GM21360 (cell line): ENCODE results near the gene CAMSAP2.

ENCODE experiments used
- ATAC-seq: cut with Tn5 transposase; IDR thresholded peaks from one replicate; pipeline ENCODE4 v1.9.1; 2021; ENCODE audit warnings: mild to moderate bottlenecking, moderate library complexity; ENCODE audit not compliant: unreplicated experiment

Gene CAMSAP2

DNA sequence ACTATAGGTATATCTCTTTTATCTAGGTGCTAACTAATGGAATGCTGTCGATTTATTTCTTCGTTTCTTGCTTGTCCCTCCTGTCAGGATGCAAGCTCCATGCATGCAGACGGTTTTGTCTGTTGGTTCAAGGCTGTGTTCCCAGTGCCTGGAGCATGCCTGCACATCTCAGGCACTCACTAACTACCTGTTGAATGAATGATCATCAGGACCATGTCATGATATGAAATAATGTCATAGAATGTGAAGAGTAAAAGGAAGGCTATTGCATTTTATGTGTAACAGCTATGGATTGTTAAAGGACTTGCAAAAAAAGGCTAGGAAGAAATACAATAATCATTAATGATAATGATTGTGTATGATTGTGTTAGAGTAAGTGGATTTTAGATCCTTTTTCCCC is 138.3 kb downstream of the CAMSAP2 start:
- ATAC-seq = no peak

DNA sequence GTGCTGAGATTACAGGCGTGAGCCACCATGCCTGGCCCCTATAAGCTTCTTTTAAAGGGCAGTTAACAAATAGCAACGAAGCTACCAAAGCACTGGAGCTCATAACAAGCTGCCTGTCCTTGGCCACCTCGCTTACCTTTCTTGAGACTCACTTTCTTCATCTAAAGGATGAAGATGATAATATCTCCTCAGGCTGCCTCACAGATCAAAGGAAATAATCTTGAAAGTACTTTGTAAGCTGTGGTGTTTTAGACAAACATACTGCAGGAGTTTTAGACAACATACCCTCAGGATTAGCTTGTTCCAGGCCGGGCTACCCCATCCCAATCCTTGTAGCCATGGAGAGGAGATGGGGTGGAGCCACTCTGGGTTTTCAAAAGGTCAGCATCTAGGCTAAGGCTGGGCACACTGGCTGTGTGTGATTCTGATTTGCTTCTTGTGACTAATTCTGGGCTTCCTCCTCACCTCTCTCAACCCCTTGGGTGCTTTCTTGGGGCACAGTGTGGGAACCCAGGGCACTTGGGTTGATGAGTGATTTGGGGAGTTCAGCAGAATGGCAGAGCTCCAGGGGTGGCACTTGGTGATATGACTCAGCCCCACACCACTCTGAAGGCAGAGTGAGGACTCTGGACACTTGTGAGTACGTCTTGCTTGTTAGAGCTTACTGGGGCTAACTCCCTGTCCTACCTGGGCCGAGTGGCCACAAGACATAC is 139.3 kb downstream of the CAMSAP2 start:
- ATAC-seq = peak; percentile 77

DNA sequence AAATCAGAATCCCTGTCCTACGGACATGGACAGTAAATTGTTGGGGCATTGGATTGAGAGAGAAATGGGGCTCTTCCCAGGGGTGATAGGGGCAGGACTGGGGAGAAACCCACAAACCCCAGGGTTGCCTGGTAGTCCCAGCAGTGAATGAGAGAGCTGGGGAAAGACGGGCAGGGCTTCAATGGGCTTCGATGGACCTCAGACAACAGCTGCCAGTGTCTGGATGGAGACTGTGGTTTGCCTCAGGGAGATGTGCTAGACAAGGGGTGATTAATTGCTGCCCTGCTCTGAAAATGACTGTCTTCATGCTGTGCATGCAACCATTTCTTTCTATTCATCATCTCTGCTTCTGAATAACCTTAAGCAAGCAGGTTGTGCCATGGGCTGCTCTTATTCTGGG is 141.5 kb downstream of the CAMSAP2 start:
- ATAC-seq = no peak

DNA sequence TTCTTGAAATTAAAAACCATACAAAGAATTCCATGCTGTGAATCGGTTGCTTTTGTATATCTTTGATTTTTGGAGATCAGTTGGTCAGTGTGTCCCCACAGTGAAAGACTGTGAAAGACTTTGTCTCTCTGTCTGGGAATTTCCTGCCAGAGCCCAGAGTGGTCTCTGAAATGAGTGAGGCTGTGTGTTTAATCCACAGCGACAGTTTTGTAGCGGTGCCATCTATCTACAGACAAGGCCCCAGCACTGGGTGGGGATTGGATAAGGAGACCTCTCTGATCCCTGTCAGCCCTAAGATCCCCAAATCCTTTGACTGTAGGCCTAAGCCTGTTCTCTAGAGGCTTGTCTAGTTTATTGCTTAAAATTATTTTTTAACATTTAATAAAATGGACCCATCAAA is 144.4 kb downstream of the CAMSAP2 start:
- ATAC-seq = no peak

DNA sequence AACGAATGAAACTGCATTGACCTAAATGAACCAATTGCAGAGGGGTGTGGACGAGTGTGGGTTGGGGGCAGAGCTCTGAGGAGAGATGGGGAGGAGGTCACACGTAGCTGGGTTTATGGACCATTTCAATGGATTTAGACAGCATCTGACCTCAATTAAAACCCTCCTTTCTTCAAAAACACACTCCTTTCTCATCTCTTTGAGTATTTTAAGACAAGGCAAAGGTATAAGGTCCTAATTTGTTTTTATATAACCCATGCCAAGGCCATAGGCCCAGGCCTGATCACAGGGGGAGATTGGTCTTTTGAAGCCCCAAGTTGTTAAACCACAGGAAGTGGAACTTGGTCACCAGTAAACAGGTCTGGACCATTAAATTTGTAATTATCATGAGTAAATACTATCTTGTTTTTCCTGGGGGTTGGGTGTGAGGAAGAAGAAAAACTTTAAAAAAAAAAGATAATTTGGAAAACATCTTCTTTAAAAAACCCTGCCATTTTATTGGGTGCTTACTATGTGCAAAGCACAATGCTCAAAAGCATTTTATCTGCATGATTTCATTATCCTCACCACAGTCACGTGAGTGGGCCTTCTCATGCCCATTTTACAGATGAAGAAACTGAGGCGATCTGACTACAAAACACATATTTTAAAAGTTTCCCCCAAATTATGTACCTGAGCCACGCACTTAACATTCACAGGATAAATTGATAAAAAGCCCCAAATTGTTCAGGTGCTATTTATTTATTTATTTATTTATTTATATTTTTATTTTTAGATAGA is 147.1 kb downstream of the CAMSAP2 start:
- ATAC-seq = no peak

DNA sequence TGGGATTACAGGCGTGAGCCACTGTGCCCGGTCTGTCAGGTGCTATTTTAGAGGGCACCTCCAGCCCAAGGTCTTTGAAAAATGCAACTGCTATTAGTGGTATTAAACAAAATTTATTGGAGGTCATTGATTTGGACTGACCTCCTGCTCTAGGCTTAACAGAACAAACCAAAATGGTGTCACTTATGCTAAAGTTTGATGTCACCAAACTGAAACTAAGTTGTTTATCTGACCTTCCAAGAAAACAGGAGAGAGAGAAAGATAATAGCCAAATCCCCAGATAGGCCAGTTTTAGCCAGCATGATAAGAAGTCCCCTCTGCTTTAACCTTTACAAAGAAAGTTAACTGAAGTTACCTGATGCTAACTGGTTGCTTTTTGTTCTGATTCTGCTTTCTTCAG is 147.9 kb downstream of the CAMSAP2 start:
- no peak for ATAC-seq

DNA sequence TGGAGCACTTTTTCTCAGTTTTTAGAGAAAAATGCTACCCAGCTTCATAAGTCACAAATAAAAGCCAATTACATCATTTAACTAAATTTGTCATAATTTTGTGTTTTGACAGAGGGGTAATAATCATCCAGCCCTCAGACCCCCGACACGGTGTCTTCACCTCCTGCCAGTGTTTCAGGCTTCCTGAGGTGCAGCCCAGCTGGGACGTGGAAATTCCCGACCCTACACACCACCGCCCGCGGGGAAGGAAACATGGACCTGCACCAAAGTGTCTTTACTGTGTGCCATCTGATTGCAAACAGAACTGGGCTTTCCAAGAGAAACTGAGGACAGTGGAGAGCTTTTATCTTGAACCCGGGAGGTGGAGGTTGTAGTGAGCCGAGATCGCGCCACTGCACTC is 148.3 kb downstream of the CAMSAP2 start:
- ATAC-seq = no peak

DNA sequence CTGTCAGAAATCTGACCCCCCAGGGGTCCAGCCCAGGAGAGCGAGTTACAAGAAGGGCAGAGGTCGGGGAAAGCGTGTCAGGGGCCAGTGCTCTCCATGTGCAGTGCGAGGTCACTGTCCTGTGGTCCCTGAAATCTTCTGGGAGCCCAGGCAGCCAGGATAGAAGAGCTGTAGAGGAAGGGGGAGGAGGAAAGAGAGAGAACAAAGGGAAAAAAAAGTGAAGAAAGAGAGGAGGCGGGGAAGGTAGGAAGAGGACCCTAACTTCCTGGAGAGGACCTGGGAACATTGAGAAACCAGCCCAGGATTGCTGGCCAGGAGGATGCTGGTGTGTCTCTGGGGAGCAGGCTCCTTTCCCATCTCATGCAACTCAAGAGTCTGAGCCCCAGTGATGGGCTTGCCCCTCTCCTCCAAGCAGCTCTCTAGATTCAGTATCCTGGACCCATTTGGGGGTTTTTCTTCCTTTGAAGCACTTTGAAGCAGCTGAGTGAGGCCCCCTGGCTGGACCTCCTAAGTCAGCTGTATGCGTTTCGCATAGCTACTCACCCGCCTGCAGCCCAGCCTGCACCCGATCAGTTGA is 149.2 kb downstream of the CAMSAP2 start:
- ATAC-seq = no peak

DNA sequence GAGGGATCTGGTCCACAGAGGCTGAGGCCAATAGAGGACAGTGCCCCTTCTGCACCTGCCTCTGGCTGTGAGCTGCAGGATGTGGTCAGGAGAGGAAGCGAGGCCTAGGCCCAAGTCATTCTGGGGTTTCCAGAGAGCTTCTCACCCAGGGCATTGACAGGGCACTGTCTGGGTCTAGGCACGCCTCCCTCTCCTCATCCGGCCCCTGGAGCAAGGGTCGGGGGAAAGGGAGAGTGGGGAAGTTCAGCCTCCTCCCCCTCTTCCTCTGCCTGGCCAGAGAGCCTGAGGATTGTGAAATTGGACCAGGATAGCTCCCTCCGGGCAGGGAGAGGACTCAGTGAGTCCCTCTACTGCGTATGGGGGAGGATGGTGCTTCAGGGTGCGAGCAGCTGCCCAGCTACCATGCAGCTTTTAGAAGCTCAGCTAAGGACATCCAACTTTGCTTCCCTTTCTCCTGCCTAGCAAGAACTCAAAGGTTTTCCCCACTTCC is 149.7 kb downstream of the CAMSAP2 start:
- peak; percentile 86 for ATAC-seq

DNA sequence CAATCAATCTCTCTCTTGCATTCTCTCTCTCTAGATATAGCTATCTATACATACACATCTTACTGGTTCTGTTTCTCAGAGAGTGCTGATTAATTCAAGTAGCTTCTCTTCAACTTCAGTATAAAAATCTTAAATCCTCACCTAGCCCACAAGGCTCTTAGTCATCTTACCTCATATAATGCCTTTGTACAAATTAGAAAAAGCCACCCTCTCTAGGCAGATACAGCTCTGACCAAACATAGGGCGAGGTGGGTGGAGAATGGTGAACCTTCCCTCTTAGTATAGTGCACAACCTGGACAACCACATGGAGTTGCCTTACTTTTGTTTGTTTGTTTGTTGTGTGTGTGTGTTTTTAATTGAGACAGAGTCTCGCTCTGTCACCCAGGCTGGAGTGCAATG is 150.9 kb downstream of the CAMSAP2 start:
- ATAC-seq = no peak

DNA sequence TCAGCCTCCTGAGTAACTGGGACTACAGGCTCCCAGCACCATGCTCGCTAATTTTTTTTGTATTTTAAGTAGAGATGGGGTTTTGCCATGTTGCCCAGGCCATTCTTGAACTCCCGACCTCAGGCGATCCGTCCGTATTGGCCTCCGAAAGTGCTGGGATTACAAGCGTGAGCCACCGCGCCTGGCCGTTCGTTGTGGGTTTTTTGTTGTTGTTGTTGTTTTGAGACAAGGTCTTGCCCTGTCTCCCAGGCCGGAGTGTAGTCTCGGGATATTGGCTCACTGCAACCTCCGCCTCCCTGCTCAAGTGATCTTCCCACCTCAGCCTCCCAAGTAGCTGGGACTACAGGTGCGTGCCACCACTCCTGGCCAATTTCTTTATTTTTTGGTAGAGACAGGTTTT is 151.3 kb downstream of the CAMSAP2 start:
- ATAC-seq = no peak

DNA sequence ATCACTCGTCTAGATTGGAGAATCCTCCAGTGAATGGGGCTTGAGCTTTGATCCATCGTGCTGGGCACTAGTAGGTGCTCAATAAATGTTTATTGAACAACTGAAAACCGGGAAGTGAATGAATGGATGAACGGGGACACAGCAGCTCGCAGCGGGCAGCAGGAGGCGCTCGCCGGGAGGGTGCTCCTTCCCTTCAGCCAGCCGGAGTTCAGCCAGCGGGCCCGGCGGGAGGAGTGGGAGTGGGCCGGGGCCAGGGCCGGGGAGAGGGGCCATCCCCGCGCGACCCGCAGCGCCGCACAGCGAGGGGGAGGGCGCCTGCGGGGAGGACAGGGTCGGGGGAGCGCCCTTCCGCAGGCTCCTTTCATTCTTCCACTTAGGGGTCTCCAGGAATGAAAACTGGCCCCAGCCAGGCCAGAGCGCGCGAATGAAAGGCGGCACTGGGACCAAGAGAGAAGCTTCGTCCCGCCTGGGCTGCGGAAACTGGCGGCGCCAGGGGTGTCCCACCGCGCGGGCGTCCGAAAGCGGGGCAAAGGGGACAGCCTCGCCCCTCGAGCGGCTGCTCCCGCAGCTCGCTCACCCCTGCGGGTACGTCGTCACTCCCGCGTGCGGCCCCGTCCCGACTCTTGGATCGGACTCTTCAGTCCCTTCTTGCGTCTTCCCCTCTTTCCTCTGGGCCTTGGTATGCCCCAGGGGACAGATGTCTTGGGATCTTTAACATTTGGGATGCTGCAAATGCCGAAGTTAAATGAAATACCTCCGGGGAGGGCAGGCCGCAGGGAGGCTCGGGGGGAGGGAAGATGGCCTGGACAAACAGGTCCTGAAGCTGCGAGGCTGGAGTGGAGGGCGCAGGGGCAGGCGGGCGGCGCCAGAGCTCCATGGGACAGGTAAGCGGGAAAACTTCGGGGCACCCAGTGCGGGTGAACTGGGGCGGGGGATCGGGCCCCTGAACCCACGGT is 152.4 kb downstream of the CAMSAP2 start:
- ATAC-seq = no peak

DNA sequence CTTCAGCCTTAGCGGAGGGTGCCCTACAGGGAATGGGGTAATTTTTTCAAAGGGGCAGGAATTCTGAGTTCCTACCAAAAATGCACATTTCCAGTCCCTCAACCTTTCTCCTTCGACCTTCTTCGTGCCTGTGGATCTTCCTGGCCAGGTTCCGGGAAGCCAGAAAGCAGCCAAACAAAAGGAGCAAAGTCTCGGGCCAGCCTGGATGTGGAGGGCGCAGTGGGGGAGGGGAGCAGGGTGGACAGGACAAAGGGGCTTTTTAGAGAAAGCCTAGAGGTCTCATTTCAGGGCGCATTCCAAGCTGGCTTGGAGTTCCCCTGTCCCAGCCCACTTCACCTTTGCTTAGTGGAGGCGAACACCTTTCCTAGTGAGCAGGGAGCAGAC is 153.1 kb downstream of the CAMSAP2 start:
- ATAC-seq = no peak

DNA sequence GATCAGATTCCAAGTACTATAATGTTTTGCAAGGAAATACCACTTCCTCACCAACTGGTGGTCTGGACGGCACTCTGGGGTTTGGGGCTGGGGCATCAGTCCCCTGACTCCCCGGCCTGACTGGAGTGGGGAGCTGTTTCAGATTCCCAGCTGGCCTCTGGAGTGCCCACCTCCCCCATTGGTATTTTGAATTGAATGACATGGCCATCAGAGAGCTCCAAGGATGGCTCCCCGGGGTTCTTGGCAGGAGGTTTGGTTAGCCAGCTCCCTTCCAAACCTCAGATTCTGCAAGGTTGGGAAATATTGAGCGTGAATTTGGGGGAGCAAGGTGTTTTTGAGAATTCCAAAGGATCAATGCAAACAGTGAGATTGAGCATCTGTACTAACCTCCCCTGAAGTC is 153.9 kb downstream of the CAMSAP2 start:
- no peak for ATAC-seq

DNA sequence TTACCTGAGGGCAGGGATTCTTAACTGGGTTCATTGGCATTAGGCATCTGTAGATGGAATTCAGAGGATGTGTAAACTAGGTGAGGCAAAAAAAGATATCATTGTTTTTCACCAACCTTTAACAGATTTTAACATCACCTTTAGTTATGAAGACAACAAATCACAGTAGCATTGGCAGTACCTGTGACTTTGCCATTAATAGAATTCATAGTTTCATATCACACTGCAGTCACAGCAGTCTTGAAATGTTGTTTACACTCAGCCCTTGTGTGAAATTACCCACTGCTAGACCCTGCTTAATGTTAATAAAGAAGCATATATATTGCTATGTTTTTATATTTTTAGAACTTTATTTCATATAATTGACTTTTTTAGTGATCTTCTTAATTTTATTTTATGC is 154.3 kb downstream of the CAMSAP2 start:
- no peak for ATAC-seq

DNA sequence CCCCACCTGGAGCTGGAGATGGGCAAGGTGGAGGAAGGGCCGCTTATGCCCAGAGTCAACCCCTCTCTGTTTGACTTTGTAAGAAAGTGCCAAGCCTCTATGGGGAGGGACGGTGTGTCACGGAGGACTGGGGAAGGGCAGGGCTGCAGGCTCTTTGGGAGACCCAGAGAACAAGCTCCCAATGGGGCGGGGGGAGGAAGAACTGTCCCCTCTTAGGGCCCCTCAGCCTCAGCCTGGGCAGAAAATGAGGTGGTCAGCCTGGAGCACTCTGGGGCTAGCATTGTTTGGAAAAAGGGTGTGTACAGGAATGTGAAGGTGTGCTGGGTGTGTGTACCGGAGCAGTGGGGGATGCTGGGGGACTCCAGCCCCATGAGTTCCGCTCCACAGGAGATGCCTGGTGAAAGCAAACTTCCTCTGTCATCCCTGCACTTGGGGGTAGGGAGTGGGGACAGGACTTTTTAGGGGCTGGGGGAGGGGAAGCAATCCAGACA is 154.8 kb downstream of the CAMSAP2 start:
- ATAC-seq = no peak

DNA sequence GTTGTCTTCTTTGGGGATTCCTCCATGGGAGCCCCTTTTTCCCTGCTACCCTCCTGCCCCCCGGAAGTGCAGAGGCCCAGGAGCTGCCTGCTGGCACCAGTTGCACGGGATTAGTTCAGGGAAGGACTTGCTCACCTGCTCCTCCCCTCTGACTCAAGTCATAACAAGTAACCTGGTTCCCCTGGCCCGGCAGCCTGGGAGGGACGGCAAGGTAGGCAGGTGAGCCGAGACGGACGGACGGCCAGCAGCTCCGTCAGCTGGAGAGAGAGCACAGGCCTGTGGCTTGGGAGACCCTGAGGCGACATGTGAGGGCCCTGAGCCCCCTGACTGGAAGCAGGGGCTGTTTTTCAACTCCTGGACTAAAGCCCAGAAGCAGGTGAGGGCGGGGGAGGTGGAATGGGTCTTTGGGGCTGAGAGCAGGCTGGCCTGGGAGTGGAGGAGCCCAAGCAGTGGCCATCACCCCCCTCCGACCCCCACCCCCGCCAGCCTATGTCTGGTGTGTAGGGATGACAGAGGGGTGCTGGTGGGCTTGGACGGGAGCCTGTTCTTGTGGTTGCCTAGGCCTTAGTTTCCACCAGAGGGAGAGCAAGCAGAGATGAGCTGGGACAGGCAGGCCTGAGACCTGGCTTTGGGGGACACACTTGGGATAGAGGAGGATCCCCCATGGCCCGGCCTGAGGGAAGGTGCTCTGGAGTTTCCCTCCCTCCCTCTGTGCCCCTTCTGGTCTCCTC is 156.2 kb downstream of the CAMSAP2 start, which contains the start of gene INAVA:
Gene INAVA, plus strand, starts transcription at position 189 of the 731 bp plus-strand sequence. CDS start 3,501 bp downstream, outside the sequence.
- ATAC-seq = no peak

DNA sequence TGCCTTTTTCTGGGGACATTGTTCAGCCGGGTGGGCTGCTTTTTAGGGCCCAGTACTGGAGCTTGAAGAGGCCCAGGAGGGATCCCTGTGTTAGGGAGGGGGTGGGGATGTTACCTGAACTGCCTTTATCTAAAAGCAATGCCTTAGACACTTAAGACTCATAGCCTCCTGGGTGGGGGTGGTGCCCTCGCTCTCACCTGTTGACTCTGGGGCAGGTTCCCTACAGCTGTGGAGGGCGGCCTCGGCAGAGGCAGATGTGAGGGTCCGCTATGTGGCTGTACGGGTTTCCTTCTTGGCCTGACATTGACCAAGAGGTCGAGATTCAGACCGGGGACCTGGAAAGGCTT is 156.7 kb downstream of the CAMSAP2 start:
- no peak for ATAC-seq

DNA sequence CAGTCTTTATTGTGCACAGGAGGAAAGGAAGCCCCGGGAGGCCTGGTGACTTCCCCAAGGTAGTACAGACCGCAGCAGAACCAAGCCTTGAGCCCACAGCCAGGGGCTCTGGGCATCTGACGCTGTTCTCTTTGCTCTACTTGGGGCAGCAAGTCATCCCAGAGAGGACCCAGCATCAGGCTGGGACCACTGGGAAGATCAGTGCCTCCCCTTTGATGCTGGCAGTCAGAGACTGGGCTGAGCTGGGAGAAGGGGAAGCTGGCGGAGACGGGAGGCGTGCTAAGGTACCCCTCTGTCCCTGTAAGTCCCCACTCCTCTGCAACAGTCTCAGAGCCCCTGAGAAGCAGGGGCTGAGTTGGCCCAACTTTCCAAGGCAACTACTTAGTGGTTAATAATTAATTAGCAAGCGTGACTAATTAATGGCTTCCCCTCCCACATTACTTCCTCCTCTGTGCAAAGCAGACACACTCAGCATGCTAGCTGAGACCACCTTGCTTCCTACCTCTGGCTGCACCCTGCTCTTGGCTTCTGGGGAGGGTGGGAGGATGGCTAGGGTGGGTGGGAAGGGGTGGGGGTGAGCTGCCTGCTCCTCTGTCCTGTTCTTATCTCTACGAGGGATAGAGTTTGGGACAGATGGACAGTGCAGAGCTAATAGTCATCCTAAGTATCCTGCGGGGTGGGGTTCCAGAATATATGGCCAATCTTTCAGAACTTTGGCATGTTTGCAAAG is 157.3 kb downstream of the CAMSAP2 start:
- no peak for ATAC-seq
